ENCODE data around the gene APBA1. TPM values are rescaled to one million over a fixed set of nuclear protein-coding genes. Genes with fewer than 3 reads are reported as not detected.

The APBA1 gene
- total and polyA plus RNA-seq, 2 of the 8 experiments (the other 6 are each of a cell fraction or from before 2014, with no cell fraction given) = 0.36 to 0.60 TPM

- TF ChIP-seq EZH2 (IDR thresholded peaks at IDR 0.05; ENCODE audit: low read depth, low read length, severe bottlenecking) = no peak
- no peak for TF ChIP-seq SAP30 (IDR thresholded peaks at IDR 0.05; ENCODE audit: insufficient read depth, insufficient replicate concordance, low read length)
- TF ChIP-seq SP4 (IDR thresholded peaks at IDR 0.05; ENCODE audit: low read length) = no peak
- no peak for TF ChIP-seq RNF2 (IDR thresholded peaks at IDR 0.05; ENCODE audit: borderline replicate concordance, low read depth, low read length, missing control alignments, poor library complexity, severe bottlenecking)
- TF ChIP-seq BACH1 (IDR thresholded peaks at IDR 0.05; ENCODE audit: low read length) = no peak
- TF ChIP-seq SRF (IDR thresholded peaks at IDR 0.05; ENCODE audit: low read depth, low read length) = no peak
Observed at GRCh38 chr9:69673311-69673640, 1.1 kb upstream of the APBA1 start (continued).

All from H1 (cell line).